22Rv1 (cell line): ENCODE results near the gene JAK3.

Experiments used
- H3K27ac ChIP-seq: fragments of 450-650 bp; 2 replicates; pipeline ENCODE4 v1.5.1; 2017
- CTCF ChIP-seq: fragments of 450-650 bp; IDR thresholded peaks from 2 replicates; pipeline ENCODE4 v1.5.1; 2017; ENCODE audit warnings: mild to moderate bottlenecking
- ZFX ChIP-seq: fragments of 450-650 bp; IDR thresholded peaks from 2 replicates; pipeline ENCODE4 v1.6.1; 2017; ENCODE audit warnings: antibody characterized with exemption, borderline replicate concordance

The JAK3 gene

GRCh38 chr19:17796013-17796837 is 51.6 kb downstream of the JAK3 start:
- peak overlapping the region; percentile 86 for H3K27ac ChIP-seq
- TF ChIP-seq ZFX = no peak
- TF ChIP-seq CTCF = no peak

- TF ChIP-seq ZFX (no peak), CTCF (no peak)
- H3K27ac ChIP-seq = peak overlapping the region; percentile 86
Measured at GRCh38 chr19:17795495-17795856, 52.3 kb downstream of the JAK3 start.

- no peak for TF ChIP-seq ZFX
- no peak for TF ChIP-seq CTCF
- peak within 1 kb of the TSS; percentile 86 for H3K27ac ChIP-seq
Measured at GRCh38 chr19:17794731-17795494, 52.9 kb downstream of the JAK3 start, which contains the start of gene B3GNT3. B3GNT3 (plus strand) TSS chr19:17795138; CDS start chr19:17807808, 12,670 bp downstream.

DNA sequence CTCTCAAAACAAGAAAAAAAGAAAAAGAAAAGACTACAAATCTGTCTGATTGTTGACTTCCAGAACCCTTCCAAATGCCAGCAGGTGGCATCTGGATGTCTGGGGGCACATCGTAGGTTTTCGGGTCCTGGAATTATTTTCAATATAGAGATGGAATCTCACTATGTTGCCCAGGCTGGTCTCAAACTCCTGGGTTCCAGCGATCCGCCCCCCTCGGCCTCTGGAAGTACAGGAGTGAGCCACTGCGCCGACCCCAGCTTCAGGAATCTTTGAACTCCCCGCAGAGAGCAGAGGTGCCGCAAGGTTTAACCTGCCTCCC is 53.4 kb downstream of the JAK3 start:
- TF ChIP-seq CTCF (no peak), ZFX (no peak)
- peak overlapping the region; percentile 86 for H3K27ac ChIP-seq

- TF ChIP-seq ZFX (no peak), CTCF (no peak)
- H3K27ac ChIP-seq = peak overlapping the region; percentile 52
Measured at GRCh38 chr19:17790059-17790780, 57.6 kb downstream of the JAK3 start.

DNA sequence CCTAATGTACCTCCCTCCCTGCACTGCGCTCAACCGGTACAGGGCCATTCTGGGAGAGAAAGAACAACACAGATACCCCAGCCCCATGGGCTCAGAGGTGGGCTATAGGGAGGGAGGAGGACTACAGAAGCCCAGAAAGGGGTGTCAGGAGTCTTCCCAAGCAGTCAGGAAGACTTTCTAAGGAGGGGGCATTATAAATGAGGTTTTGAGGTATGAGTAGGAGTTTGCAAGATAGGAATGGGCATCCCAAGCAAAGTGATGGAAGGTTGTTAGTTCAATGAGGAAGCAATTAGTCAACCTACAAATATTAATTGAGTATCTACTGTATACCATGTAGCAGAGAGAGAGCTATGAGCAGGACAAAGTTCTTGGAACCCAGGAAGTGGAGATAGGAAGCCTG is 59.1 kb downstream of the JAK3 start:
- no peak overlapping the region for H3K27ac ChIP-seq
- no peak for TF ChIP-seq CTCF
- TF ChIP-seq ZFX = no peak
